HepG2 (cell line): Measurements from ENCODE around the gene PCDHA7. TPM values are rescaled to one million over a fixed set of nuclear protein-coding genes. Genes with fewer than 3 reads are reported as not detected.

Experiments
- ATAC-seq: fragments of 200-7000 bp; cut with Tn5 transposase; 3 replicates; pipeline ENCODE4 v1.9.1; 2020; ENCODE audit warnings: mild to moderate bottlenecking, moderate library complexity
- BruUV-seq: library from RNA; stranded (reverse); fragments of 400-500 nt; replicated peaks from 2 replicates; lab custom pipeline; 2021; lab: Mats Ljungman, UMichigan
- CTCF ChIA-PET: fragments of 300-600 bp; formaldehyde crosslinking; extraction: SDS; loops from one replicate; lab custom pipeline; 2021; ENCODE audit warnings: low total read pairs, inconsistent platforms, low intra/inter-chr PET ratio; lab: Yijun Ruan, JAX
- POLR2A ChIA-PET: fragments of 350-600 bp; sonication (Branson Sonifier 250); formaldehyde crosslinking; loops from one replicate; lab custom pipeline; 2020; ENCODE audit warnings: antibody characterized with exemption, inconsistent platforms; lab: Yijun Ruan, JAX
- DNase-seq: peaks from one replicate; pipeline ENCODE4 v3.0.0-alpha.2; 2015; ENCODE audit warnings: low spot score
- FAIRE-seq: peaks from 3 replicates; lab custom pipeline; 2011; peaks lifted over from hg19 to GRCh38; lab: Jason Lieb, UNC
- H2AFZ ChIP-seq: one replicate; pipeline ENCODE4 v1.6.1; 2011; ENCODE audit warnings: low read length, inconsistent platforms
- H3K27ac ChIP-seq: fragments of 300-600 bp; 3 replicates; pipeline ENCODE4 v1.8.0; 2011; ENCODE audit warnings: mixed run types, mild to moderate bottlenecking, mixed read lengths, low read length, inconsistent platforms; ENCODE audit not compliant: insufficient read depth; ENCODE audit errors: extremely low read length
- H3K27me3 ChIP-seq, 2 experiments: fragments of 200-600 bp in 1 of 2; 2 replicates in 1 of 2; 3 replicates in 1 of 2; pipeline versions ENCODE4 v1.6.0 to v1.8.0; 2011; ENCODE audit warnings: low read length in 2 of 2, mild to moderate bottlenecking in 2 of 2, moderate library complexity in 2 of 2, inconsistent platforms in 1 of 2; ENCODE audit not compliant: insufficient read depth in 2 of 2, control insufficient read depth in 1 of 2
- H3K36me3 ChIP-seq, 2 experiments: fragments of 200-600 bp in 1 of 2; replicated peaks in 1 of 2; 2 replicates in 1 of 2; 3 replicates in 1 of 2; pipeline versions ENCODE4 v1.5.1 to v1.8.0; 2011; ENCODE audit warnings: low read length in 2 of 2, inconsistent platforms in 1 of 2; ENCODE audit not compliant: insufficient read depth in 2 of 2, control insufficient read depth in 1 of 2
- H3K4me1 ChIP-seq: 2 replicates; pipeline ENCODE4 v1.5.1; 2012; ENCODE audit warnings: low read length, inconsistent platforms; ENCODE audit not compliant: insufficient read depth
- H3K4me2 ChIP-seq: 2 replicates; pipeline ENCODE4 v1.6.0; 2011; ENCODE audit warnings: low read depth, low read length, inconsistent platforms
- H3K4me3 ChIP-seq, 3 experiments: fragments of 200-600 bp in 1 of 3; sonication (generic), shearing (Covaris generic) in 1 of 3; replicated peaks in 1 of 3; 2 replicates each; pipeline ENCODE4 v1.5.1; 2011 to 2016; ENCODE audit warnings: low read length in 3 of 3, inconsistent platforms in 2 of 3, low read depth in 2 of 3, mild to moderate bottlenecking in 2 of 3, control low read depth in 1 of 3, mixed read lengths in 1 of 3; ENCODE audit not compliant: insufficient read depth in 1 of 3
- H3K79me2 ChIP-seq: one replicate; pipeline ENCODE4 v1.6.1; 2011; ENCODE audit warnings: low read length, inconsistent platforms; ENCODE audit not compliant: insufficient read depth
- H3K9ac ChIP-seq: 2 replicates; pipeline ENCODE4 v1.6.0; 2011; ENCODE audit warnings: mild to moderate bottlenecking, low read depth, low read length, inconsistent platforms; ENCODE audit not compliant: insufficient read depth
- H3K9me3 ChIP-seq: 2 replicates; pipeline ENCODE4 v1.5.1; 2012; ENCODE audit warnings: mild to moderate bottlenecking, low read length
- H4K20me1 ChIP-seq: 2 replicates; pipeline ENCODE4 v1.6.0; 2011; ENCODE audit warnings: inconsistent platforms, mild to moderate bottlenecking, low read length, moderate library complexity; ENCODE audit not compliant: insufficient read depth
- EZH2 ChIP-seq: conservative IDR thresholded peaks from 2 replicates; pipeline ENCODE4 v1.6.1; 2012; ENCODE audit warnings: mild to moderate bottlenecking, low read depth, low read length, moderate library complexity
- HNRNPL ChIP-seq: fragments of 200-400 bp; formaldehyde crosslinking; IDR thresholded peaks from 2 replicates; pipeline ENCODE4 v1.6.1; 2017; ENCODE audit warnings: mild to moderate bottlenecking, low read depth, low read length
- IKZF4 ChIP-seq: sonication (generic); formaldehyde crosslinking; IDR thresholded peaks from 2 replicates; pipeline ENCODE4 v1.5.1; 2020; ENCODE audit warnings: borderline replicate concordance, mild to moderate bottlenecking, low read depth, missing genetic modification reagents; ENCODE audit errors: not compliant biosample characterization
- JDP2 ChIP-seq: sonication (generic); formaldehyde crosslinking; IDR thresholded peaks from 2 replicates; pipeline ENCODE4 v1.8.1; 2022; ENCODE audit warnings: missing genetic modification reagents, borderline replicate concordance
- NBN ChIP-seq: fragments of 450-650 bp; conservative IDR thresholded peaks from 2 replicates; pipeline ENCODE4 v1.6.1; 2017
- POLR2A ChIP-seq, 2 experiments: IDR thresholded peaks; 2 replicates each; pipeline ENCODE4 v1.6.1; 2011; ENCODE audit warnings: low read depth in 2 of 2, low read length in 2 of 2, mild to moderate bottlenecking in 1 of 2, moderate library complexity in 1 of 2; ENCODE audit not compliant: insufficient read depth in 1 of 2
- RCOR2 ChIP-seq: IDR thresholded peaks from 2 replicates; pipeline ENCODE4 v1.6.1; 2016; ENCODE audit warnings: missing biosample characterization, missing genetic modification reagents
- RFX5 ChIP-seq: IDR thresholded peaks from 2 replicates; pipeline ENCODE4 v1.6.1; 2011; ENCODE audit warnings: low read depth, low read length, improper control_type of control experiment
- SCMH1 ChIP-seq: sonication (generic); formaldehyde crosslinking; IDR thresholded peaks from 2 replicates; pipeline ENCODE4 v1.9.0; 2021; ENCODE audit warnings: missing genetic modification reagents, mild to moderate bottlenecking, borderline replicate concordance
- SNRNP70 ChIP-seq: fragments of 200-400 bp; formaldehyde crosslinking; IDR thresholded peaks from 2 replicates; pipeline ENCODE4 v1.6.1; 2017; ENCODE audit warnings: mild to moderate bottlenecking, low read depth, low read length, moderate library complexity
- ZBTB37 ChIP-seq: sonication (generic); formaldehyde crosslinking; IDR thresholded peaks from 2 replicates; pipeline ENCODE4 v1.4.0; 2020; ENCODE audit warnings: mild to moderate bottlenecking, missing genetic modification reagents
- ZNF24 ChIP-seq: fragments of 450-650 bp; IDR thresholded peaks from 2 replicates; pipeline ENCODE4 v1.6.1; 2017; ENCODE audit warnings: antibody characterized with exemption, mild to moderate bottlenecking
- ZNF431 ChIP-seq: sonication (generic); formaldehyde crosslinking; IDR thresholded peaks from 2 replicates; pipeline ENCODE4 v1.9.0; 2022; ENCODE audit warnings: missing genetic modification reagents, low read depth, mild to moderate bottlenecking, borderline replicate concordance
- ZNF773 ChIP-seq: sonication (generic); formaldehyde crosslinking; IDR thresholded peaks from 2 replicates; pipeline ENCODE4 v1.4.0; 2020; ENCODE audit warnings: missing genetic modification reagents, borderline replicate concordance
- ZNF777 ChIP-seq: sonication (generic); formaldehyde crosslinking; IDR thresholded peaks from 2 replicates; pipeline ENCODE4 v1.4.0; 2020; ENCODE audit warnings: missing genetic modification reagents
- WGBS: methylation state at CpG from one replicate; pipeline ENCODE4 v1.1.6; 2017; ENCODE audit warnings: low lambda C conversion rate; 5-methylcytosine and 5-hydroxymethylcytosine counted together
- in situ Hi-C: cut with HindIII; loops from 2 replicates; pipeline ENCODE4 v1.10.0; 2017; ENCODE audit warnings: low pct_unique_long_range_greater_than_20kb; ENCODE audit not compliant: extremely low pct_ligation_motif_present
- intact Hi-C: fragments of 100-400 bp; cut with micrococcal nuclease; formaldehyde crosslinking; loops from one replicate; pipeline ENCODE4 v1.10.0; 2022; ENCODE audit not compliant: unreplicated experiment
- polyA plus RNA-seq, 8 experiments: library from polyadenylated mRNA; depleted of rRNA in 3 of 8; stranded (reverse) in 7 of 8; unstranded in 1 of 8; fragments of >200 nt; fragmentation: Illumina TruSeq in 4 of 8; extraction: Trizol in 4 of 8; gene quantifications; 2 replicates each; pipeline versions ENCODE4 v1.2.1 to v1.2.3, GENCODE V29; 2011 to 2016; ENCODE audit warnings: low read depth in 4 of 8, missing spikeins in 1 of 8, mixed read lengths in 1 of 8; ENCODE audit not compliant: insufficient read depth in 1 of 8
- total RNA-seq, 5 experiments: library from RNA; depleted of rRNA; stranded (reverse); fragments of >200 nt; fragmentation: Illumina TruSeq; extraction: Trizol; gene quantifications; 2 replicates each; pipeline ENCODE4 v1.2.3, GENCODE V29; 2016; ENCODE audit warnings: low read depth in 1 of 5
- TF ChIP-seq, protein P1 (sequence below): sonication (generic); formaldehyde crosslinking; IDR thresholded peaks from 2 replicates; pipeline ENCODE4 v1.5.1; 2020; ENCODE audit warnings: mild to moderate bottlenecking, missing genetic modification reagents, moderate library complexity
- TF ChIP-seq, protein P2 (sequence below): sonication (generic); formaldehyde crosslinking; IDR thresholded peaks from 2 replicates; pipeline ENCODE4 v1.5.0; 2020; ENCODE audit warnings: mild to moderate bottlenecking, missing genetic modification reagents, moderate library complexity

PCDHA7 gene
- total and polyA plus RNA-seq, 2 of the 13 experiments (the other 11 are each of a cell fraction or from before 2014, with no cell fraction given): 0.49 to 0.53 TPM

DNA sequence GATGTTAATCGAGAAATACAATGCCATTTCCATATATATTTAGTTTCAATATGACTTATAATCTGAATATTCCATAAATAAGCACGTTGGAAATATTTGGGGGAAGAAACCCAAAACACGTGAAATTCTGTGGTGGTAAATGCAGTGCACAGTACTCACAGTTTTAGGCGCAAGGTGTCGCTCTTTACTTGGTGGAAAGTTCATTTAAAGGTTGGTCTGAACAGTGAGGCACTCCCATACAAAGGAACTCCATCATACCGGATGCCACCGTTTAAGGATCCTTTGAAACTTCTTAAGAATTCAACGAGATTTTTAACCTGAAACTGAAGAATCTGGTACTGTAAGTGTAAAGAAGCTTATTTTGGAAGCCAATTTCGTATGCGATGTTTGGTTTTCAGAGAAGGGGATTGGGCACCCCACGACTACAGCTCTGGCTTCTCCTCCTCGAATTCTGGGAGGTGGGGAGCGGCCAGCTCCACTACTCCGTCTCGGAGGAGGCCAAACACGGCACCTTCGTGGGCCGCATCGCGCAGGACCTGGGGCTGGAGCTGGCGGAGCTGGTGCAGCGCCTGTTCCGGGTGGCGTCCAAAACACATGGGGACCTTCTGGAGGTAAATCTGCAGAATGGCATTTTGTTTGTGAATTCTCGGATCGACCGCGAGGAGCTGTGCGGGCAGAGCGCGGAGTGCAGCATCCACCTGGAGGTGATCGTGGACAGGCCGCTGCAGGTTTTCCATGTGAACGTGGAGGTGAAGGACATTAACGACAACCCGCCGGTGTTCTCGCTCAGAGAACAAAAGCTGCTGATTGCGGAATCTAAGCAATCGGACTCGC lies 34.9 kb downstream of the PCDHA7 start, which contains the start of gene PCDHA11:
Gene PCDHA11 (plus strand): TSS at position 237 of the 834 bp plus-strand sequence. CDS start 147 bp downstream, at position 384.
- Histone ChIP-seq H3K4me3 (peak within 1 kb of the TSS in 2 of 3 experiments; percentile 10 to 28; a peak in 1 of 6 replicates), H3K27me3 (no peaks in the 10 kb centered on the region), H4K20me1 (no peaks in the 10 kb centered on the region), H3K4me2 (peak within 1 kb of the TSS; percentile 39), H3K9ac (no peak within 1 kb of the TSS), H3K9me3 (no peaks in the 10 kb centered on the region), H2AFZ (no peak within 1 kb of the TSS), H3K36me3 (no peaks in the 10 kb centered on the region), H3K4me1 (no peaks in the 10 kb centered on the region), H3K27ac (no peak within 1 kb of the TSS), H3K79me2 (no peaks in the 10 kb centered on the region)
- intact Hi-C loops: loop anchor here (1.0 to 2.0 kb wide), 2 partner anchors 28 to 172 kb away; partner anchors contain the start of gene PCDHA8
- no TSS peak for BruUV-seq
- in situ Hi-C loops: loop anchor here (5.0 kb wide), 1 partner anchor 173 kb away; no protein-coding TSS in a partner anchor
- POLR2A ChIA-PET: no interaction called here
- DNase-seq (peak; percentile 45), ATAC-seq (peak; percentile 97), FAIRE-seq (peak; percentile 60)
- CTCF ChIA-PET: interaction anchor here (2.6 kb wide), 1 partner anchor 171 kb away, joined by 34 read pairs; no protein-coding TSS in a partner anchor
- 34% methylated on average over 32 of the region's 41 CpGs for WGBS
- TF ChIP-seq ZNF431 (CRISPR knock-in tag): no peak
- no peak for TF ChIP-seq IKZF4 (CRISPR knock-in tag)
- no peak for TF ChIP-seq SNRNP70
- TF ChIP-seq ZBTB37 (CRISPR knock-in tag): no peak
- TF ChIP-seq, protein P1, sequence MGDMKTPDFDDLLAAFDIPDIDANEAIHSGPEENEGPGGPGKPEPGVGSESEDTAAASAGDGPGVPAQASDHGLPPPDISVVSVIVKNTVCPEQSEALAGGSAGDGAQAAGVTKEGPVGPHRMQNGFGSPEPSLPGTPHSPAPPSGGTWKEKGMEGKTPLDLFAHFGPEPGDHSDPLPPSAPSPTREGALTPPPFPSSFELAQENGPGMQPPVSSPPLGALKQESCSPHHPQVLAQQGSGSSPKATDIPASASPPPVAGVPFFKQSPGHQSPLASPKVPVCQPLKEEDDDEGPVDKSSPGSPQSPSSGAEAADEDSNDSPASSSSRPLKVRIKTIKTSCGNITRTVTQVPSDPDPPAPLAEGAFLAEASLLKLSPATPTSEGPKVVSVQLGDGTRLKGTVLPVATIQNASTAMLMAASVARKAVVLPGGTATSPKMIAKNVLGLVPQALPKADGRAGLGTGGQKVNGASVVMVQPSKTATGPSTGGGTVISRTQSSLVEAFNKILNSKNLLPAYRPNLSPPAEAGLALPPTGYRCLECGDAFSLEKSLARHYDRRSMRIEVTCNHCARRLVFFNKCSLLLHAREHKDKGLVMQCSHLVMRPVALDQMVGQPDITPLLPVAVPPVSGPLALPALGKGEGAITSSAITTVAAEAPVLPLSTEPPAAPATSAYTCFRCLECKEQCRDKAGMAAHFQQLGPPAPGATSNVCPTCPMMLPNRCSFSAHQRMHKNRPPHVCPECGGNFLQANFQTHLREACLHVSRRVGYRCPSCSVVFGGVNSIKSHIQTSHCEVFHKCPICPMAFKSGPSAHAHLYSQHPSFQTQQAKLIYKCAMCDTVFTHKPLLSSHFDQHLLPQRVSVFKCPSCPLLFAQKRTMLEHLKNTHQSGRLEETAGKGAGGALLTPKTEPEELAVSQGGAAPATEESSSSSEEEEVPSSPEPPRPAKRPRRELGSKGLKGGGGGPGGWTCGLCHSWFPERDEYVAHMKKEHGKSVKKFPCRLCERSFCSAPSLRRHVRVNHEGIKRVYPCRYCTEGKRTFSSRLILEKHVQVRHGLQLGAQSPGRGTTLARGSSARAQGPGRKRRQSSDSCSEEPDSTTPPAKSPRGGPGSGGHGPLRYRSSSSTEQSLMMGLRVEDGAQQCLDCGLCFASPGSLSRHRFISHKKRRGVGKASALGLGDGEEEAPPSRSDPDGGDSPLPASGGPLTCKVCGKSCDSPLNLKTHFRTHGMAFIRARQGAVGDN: peak; percentile 46
- no peak for TF ChIP-seq ZNF24
- TF ChIP-seq ZNF777 (CRISPR knock-in tag): no peak
- TF ChIP-seq, protein P2, sequence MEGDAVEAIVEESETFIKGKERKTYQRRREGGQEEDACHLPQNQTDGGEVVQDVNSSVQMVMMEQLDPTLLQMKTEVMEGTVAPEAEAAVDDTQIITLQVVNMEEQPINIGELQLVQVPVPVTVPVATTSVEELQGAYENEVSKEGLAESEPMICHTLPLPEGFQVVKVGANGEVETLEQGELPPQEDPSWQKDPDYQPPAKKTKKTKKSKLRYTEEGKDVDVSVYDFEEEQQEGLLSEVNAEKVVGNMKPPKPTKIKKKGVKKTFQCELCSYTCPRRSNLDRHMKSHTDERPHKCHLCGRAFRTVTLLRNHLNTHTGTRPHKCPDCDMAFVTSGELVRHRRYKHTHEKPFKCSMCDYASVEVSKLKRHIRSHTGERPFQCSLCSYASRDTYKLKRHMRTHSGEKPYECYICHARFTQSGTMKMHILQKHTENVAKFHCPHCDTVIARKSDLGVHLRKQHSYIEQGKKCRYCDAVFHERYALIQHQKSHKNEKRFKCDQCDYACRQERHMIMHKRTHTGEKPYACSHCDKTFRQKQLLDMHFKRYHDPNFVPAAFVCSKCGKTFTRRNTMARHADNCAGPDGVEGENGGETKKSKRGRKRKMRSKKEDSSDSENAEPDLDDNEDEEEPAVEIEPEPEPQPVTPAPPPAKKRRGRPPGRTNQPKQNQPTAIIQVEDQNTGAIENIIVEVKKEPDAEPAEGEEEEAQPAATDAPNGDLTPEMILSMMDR (CRISPR knock-in tag): peak; percentile 73
- no peak for TF ChIP-seq NBN
- no peak for TF ChIP-seq RCOR2 (CRISPR knock-in tag)
- no peak for TF ChIP-seq EZH2
- no peak for TF ChIP-seq RFX5
- no peak for TF ChIP-seq HNRNPL
- no peak for TF ChIP-seq JDP2 (CRISPR knock-in tag)
- TF ChIP-seq ZNF773 (CRISPR knock-in tag): no peak
- TF ChIP-seq SCMH1 (CRISPR knock-in tag): no peak
- TF ChIP-seq POLR2A (IDR thresholded peaks at IDR 0.05; ENCODE audit: insufficient read depth in 1 of 2, low read depth in 2 of 2, low read length in 2 of 2): no peak
